H1 (cell line): ENCODE data around the gene CRTAP. TPM values are rescaled to one million over a fixed set of nuclear protein-coding genes. Genes with fewer than 3 reads are reported as not detected.

Source experiments
- CTCF ChIA-PET: fragments of 300-600 bp; sonication (Branson Sonifier 250); formaldehyde crosslinking; loops from one replicate; lab custom pipeline; 2021; ENCODE audit not compliant: partially characterized antibody; lab: Charles Lee
- POLR2A ChIA-PET: fragments of 300-600 bp; sonication (Branson Sonifier 250); formaldehyde crosslinking; loops from one replicate; lab custom pipeline; 2021; ENCODE audit warnings: inconsistent platforms; ENCODE audit not compliant: partially characterized antibody; lab: Charles Lee
- DNase-seq, 2 experiments: peaks; one replicate each; pipeline versions ENCODE4 v3.0.0 to v3.0.0-alpha.2; 2010 to 2022; ENCODE audit warnings: low spot score in 2 of 2, low read depth in 1 of 2, mixed read lengths in 1 of 2
- FAIRE-seq: peaks from 2 replicates; lab custom pipeline; 2011; peaks lifted over from hg19 to GRCh38; lab: Jason Lieb, UNC
- H2AFZ ChIP-seq: 2 replicates; pipeline ENCODE4 v1.8.1; 2012; ENCODE audit warnings: low read length, inconsistent platforms
- H2AK5ac ChIP-seq: 2 replicates; pipeline ENCODE4 v1.6.1; 2013; ENCODE audit warnings: low read depth, low read length
- H2BK120ac ChIP-seq: replicated peaks from 2 replicates; pipeline ENCODE3; 2013; ENCODE audit warnings: low read depth, low read length, inconsistent platforms
- H2BK12ac ChIP-seq: 2 replicates; pipeline ENCODE4 v1.6.1; 2013; ENCODE audit warnings: low read depth, low read length
- H2BK15ac ChIP-seq: 2 replicates; pipeline ENCODE4 v1.6.1; 2013; ENCODE audit warnings: low read length
- H2BK20ac ChIP-seq: 2 replicates; pipeline ENCODE4 v1.6.1; 2013; ENCODE audit warnings: low read length
- H2BK5ac ChIP-seq: 2 replicates; pipeline ENCODE4 v1.6.1; 2013; ENCODE audit warnings: low read depth, low read length
- H3K14ac ChIP-seq: 2 replicates; pipeline ENCODE4 v1.6.1; 2013; ENCODE audit warnings: inconsistent platforms; ENCODE audit not compliant: insufficient read length
- H3K18ac ChIP-seq: 2 replicates; pipeline ENCODE4 v1.6.1; 2013; ENCODE audit warnings: low read length; ENCODE audit errors: extremely low read depth
- H3K23ac ChIP-seq: 2 replicates; pipeline ENCODE4 v1.6.1; 2013; ENCODE audit warnings: inconsistent platforms; ENCODE audit not compliant: insufficient read length
- H3K23me2 ChIP-seq: 2 replicates; pipeline ENCODE4 v1.6.1; 2013; ENCODE audit warnings: low read depth, low read length
- H3K27ac ChIP-seq: 2 replicates; pipeline ENCODE4 v1.6.1; 2011; ENCODE audit warnings: low read depth, low read length, inconsistent platforms
- H3K27me3 ChIP-seq, 4 experiments: replicated peaks in 1 of 4; 1 replicate in 1 of 4; 2 replicates in 3 of 4; pipeline versions ENCODE4 v1.6.1 to v1.8.1; 2011 to 2013; ENCODE audit warnings: low read length in 3 of 4, mild to moderate bottlenecking in 3 of 4, inconsistent platforms in 2 of 4, mixed read lengths in 2 of 4, moderate library complexity in 1 of 4; ENCODE audit not compliant: control insufficient read depth in 3 of 4, insufficient read depth in 3 of 4; ENCODE audit errors: extremely low read depth in 1 of 4
- H3K36me3 ChIP-seq, 4 experiments: 2 replicates each; pipeline versions ENCODE4 v1.6.1 to v1.8.1; 2011 to 2013; ENCODE audit warnings: mild to moderate bottlenecking in 4 of 4, low read length in 3 of 4, moderate library complexity in 2 of 4, control low read depth in 1 of 4, inconsistent platforms in 1 of 4; ENCODE audit not compliant: insufficient read depth in 4 of 4, control insufficient read depth in 2 of 4
- H3K4ac ChIP-seq: replicated peaks from 2 replicates; pipeline ENCODE3; 2013; ENCODE audit warnings: low read length, low read depth, mixed read lengths, inconsistent platforms; ENCODE audit not compliant: insufficient read length
- H3K4me1 ChIP-seq, 4 experiments: replicated peaks in 1 of 4; 1 replicate in 1 of 4; 2 replicates in 3 of 4; pipeline versions ENCODE4 v1.6.1 to v1.8.1; 2011 to 2013; ENCODE audit warnings: low read length in 3 of 4, inconsistent platforms in 2 of 4, mixed read lengths in 1 of 4; ENCODE audit not compliant: insufficient read depth in 4 of 4, control insufficient read depth in 3 of 4
- H3K4me2 ChIP-seq, 2 experiments: 2 replicates each; pipeline versions ENCODE4 v1.6.1 to v1.8.1; 2011 to 2013; ENCODE audit warnings: low read depth in 2 of 2, low read length in 2 of 2, control low read depth in 1 of 2, inconsistent platforms in 1 of 2, mild to moderate bottlenecking in 1 of 2; ENCODE audit not compliant: insufficient read depth in 1 of 2
- H3K4me3 ChIP-seq, 4 experiments: fragments of 200-600, 300-600 bp in 1 of 4; sonication (generic), shearing (Covaris generic), sonication (Bioruptor Twin) in 1 of 4; 2 replicates each; pipeline versions ENCODE4 v1.5.1 to v1.8.1; 2011 to 2016; ENCODE audit warnings: low read length in 4 of 4, low read depth in 3 of 4, control low read depth in 2 of 4, inconsistent platforms in 2 of 4, mild to moderate bottlenecking in 2 of 4, mixed read lengths in 1 of 4, moderate library complexity in 1 of 4; ENCODE audit not compliant: insufficient read depth in 2 of 4; ENCODE audit errors: extremely low read depth in 1 of 4
- H3K56ac ChIP-seq: replicated peaks from 2 replicates; pipeline ENCODE3; 2013; ENCODE audit warnings: low read depth, mild to moderate bottlenecking, mixed read lengths, low read length, inconsistent platforms; ENCODE audit not compliant: insufficient read length
- H3K79me1 ChIP-seq: 2 replicates; pipeline ENCODE4 v1.6.1; 2013; ENCODE audit warnings: low read depth, low read length, control low read depth
- H3K79me2 ChIP-seq, 2 experiments: 2 replicates each; pipeline versions ENCODE4 v1.6.1 to v1.8.1; 2012 to 2013; ENCODE audit warnings: low read length in 2 of 2, mild to moderate bottlenecking in 2 of 2, inconsistent platforms in 1 of 2; ENCODE audit not compliant: insufficient read depth in 2 of 2, control insufficient read depth in 1 of 2
- H3K9ac ChIP-seq, 4 experiments: replicated peaks in 1 of 4; 1 replicate in 1 of 4; 2 replicates in 3 of 4; pipeline versions ENCODE4 v1.6.1 to v1.8.1; 2011 to 2013; ENCODE audit warnings: low read depth in 3 of 4, low read length in 3 of 4, control low read depth in 2 of 4, mild to moderate bottlenecking in 2 of 4, moderate library complexity in 2 of 4, inconsistent platforms in 1 of 4; ENCODE audit errors: extremely low read depth in 1 of 4
- H3K9me3 ChIP-seq, 2 experiments: 2 replicates each; pipeline versions ENCODE4 v1.6.1 to v1.8.1; 2012 to 2013; ENCODE audit warnings: mild to moderate bottlenecking in 2 of 2, moderate library complexity in 2 of 2, control low read depth in 1 of 2, inconsistent platforms in 1 of 2, low read depth in 1 of 2, low read length in 1 of 2, mixed read lengths in 1 of 2; ENCODE audit not compliant: insufficient read depth in 2 of 2
- H4K20me1 ChIP-seq, 2 experiments: replicated peaks in 1 of 2; 2 replicates each; pipeline versions ENCODE3 to v1.8.1; 2011 to 2013; ENCODE audit warnings: inconsistent platforms in 2 of 2, low read length in 2 of 2, mild to moderate bottlenecking in 1 of 2; ENCODE audit not compliant: insufficient read depth in 2 of 2, control insufficient read depth in 1 of 2
- H4K5ac ChIP-seq: 2 replicates; pipeline ENCODE4 v1.6.1; 2013; ENCODE audit warnings: low read length, low read depth, mixed read lengths, inconsistent platforms; ENCODE audit not compliant: insufficient read length
- H4K8ac ChIP-seq: 2 replicates; pipeline ENCODE4 v1.8.0; 2013; ENCODE audit warnings: mild to moderate bottlenecking, moderate library complexity, low read length, inconsistent platforms; ENCODE audit not compliant: insufficient read depth; ENCODE audit errors: extremely low read depth
- H4K91ac ChIP-seq: replicated peaks from 2 replicates; pipeline ENCODE3; 2013; ENCODE audit warnings: low read length, mixed read lengths, inconsistent platforms; ENCODE audit not compliant: insufficient read length
- BRCA1 ChIP-seq: IDR thresholded peaks from 2 replicates; pipeline ENCODE4 v1.6.1; 2012; ENCODE audit warnings: low read depth, low read length, improper control_type of control experiment
- CTCF ChIP-seq, 3 experiments: IDR thresholded peaks; 1 replicate in 2 of 3; 2 replicates in 1 of 3; pipeline versions ENCODE4 v1.5.1 to v1.6.1; 2011; ENCODE audit warnings: low read length in 3 of 3, mild to moderate bottlenecking in 3 of 3, inconsistent platforms in 2 of 3, low read depth in 1 of 3, moderate library complexity in 1 of 3; ENCODE audit not compliant: insufficient read depth in 1 of 3; ENCODE audit errors: control extremely low read depth in 1 of 3
- GTF2F1 ChIP-seq: IDR thresholded peaks from 2 replicates; pipeline ENCODE4 v1.6.1; 2012; ENCODE audit warnings: low read depth, low read length, improper control_type of control experiment, borderline replicate concordance
- PHF8 ChIP-seq: fragments of 200-600 bp; sonication (generic); conservative IDR thresholded peaks from 2 replicates; pipeline ENCODE4 v1.7.1; 2012; ENCODE audit warnings: low read depth, mild to moderate bottlenecking, inconsistent platforms, low read length, moderate library complexity
- POLR2A ChIP-seq, 2 experiments: IDR thresholded peaks; 1 replicate in 1 of 2; 2 replicates in 1 of 2; pipeline ENCODE4 v1.6.1; 2011; ENCODE audit warnings: low read depth in 2 of 2, low read length in 2 of 2, mild to moderate bottlenecking in 2 of 2; ENCODE audit errors: control extremely low read depth in 1 of 2
- RNF2 ChIP-seq: fragments of 200-900, 300-1000 bp; sonication (generic); IDR thresholded peaks from 2 replicates; pipeline ENCODE4 v1.7.1; 2016; ENCODE audit warnings: borderline replicate concordance, low read depth, mild to moderate bottlenecking, antibody characterized with exemption, low read length; ENCODE audit not compliant: poor library complexity, severe bottlenecking; ENCODE audit errors: missing control alignments
- SIRT6 ChIP-seq: IDR thresholded peaks from one replicate; pipeline ENCODE4 v1.7.1; 2012; ENCODE audit warnings: low read length, inconsistent platforms
- TBP ChIP-seq: IDR thresholded peaks from 2 replicates; pipeline ENCODE4 v1.6.1; 2011; ENCODE audit warnings: low read depth, low read length, improper control_type of control experiment
- ZNF274 ChIP-seq: IDR thresholded peaks from 2 replicates; pipeline ENCODE4 v1.7.0; 2012; ENCODE audit warnings: low read length, borderline replicate concordance; ENCODE audit errors: extremely low read depth
- WGBS, 2 experiments: shearing (Covaris generic) in 1 of 2; methylation state at CpG; one replicate each; pipeline versions ENCODE4 v1.1.6 to v1.1.7; 2013 to 2015; ENCODE audit warnings: low lambda C conversion rate in 2 of 2, mixed read lengths in 2 of 2, inconsistent platforms in 1 of 2, low coverage in 1 of 2, missing lambda C conversion rate in 1 of 2; ENCODE audit not compliant: insufficient replicate concordance in 2 of 2, insufficient coverage in 1 of 2, insufficient read length in 1 of 2; ENCODE audit errors: extremely low coverage in 1 of 2, missing lambda C conversion rate in 1 of 2; 5-methylcytosine and 5-hydroxymethylcytosine counted together
- polyA plus RNA-seq, 7 experiments: library from polyadenylated mRNA; depleted of rRNA in 3 of 7; stranded (reverse) in 5 of 7; unstranded in 2 of 7; fragments of >200 nt in 5 of 7; fragments of 200-250 nt in 2 of 7; gene quantifications; 1 replicate in 5 of 7; 2 replicates in 1 of 7; 4 replicates in 1 of 7; pipeline versions ENCODE4 v1.2.1 to v1.2.3, GENCODE V29; 2011 to 2013; ENCODE audit warnings: missing spikeins in 2 of 7, mixed read lengths in 2 of 7
- total RNA-seq: library from RNA; stranded (reverse); fragmentation: NEBNext Ultra II Directional; extraction: Animal tissue kit (Norgen Biotek cat#: 25700); gene quantifications from 2 replicates; pipeline ENCODE4 v1.2.1, GENCODE V29; 2021

CRTAP gene
- total and polyA plus RNA-seq, 2 of the 8 experiments (the other 6 are each of a cell fraction or from before 2014, with no cell fraction given), result 159 to 188 TPM

GRCh38 chr3:33194303-33194702 lies 80.5 kb downstream of the CRTAP start:
- Histone ChIP-seq H2BK12ac (no peak overlapping the region), H3K23me2 (no peaks in the 10 kb centered on the region), H4K91ac (no peak overlapping the region), H3K23ac (no peak overlapping the region), H3K4me2 (no peak overlapping the region), H4K8ac (no peak overlapping the region), H3K4me3 (no peak overlapping the region), H3K18ac (no peak overlapping the region), H4K5ac (no peak overlapping the region), H3K27ac (no peak overlapping the region), H3K56ac (no peak overlapping the region), H2BK20ac (no peak overlapping the region), H3K9me3 (no peaks in the 10 kb centered on the region), H3K4me1 (no peaks in the 10 kb centered on the region), H3K36me3 (no peaks in the 10 kb centered on the region), H3K27me3 (no peaks in the 10 kb centered on the region), H3K79me2 (no peaks in the 10 kb centered on the region), H3K14ac (no peak overlapping the region), H3K79me1 (no peaks in the 10 kb centered on the region), H2AFZ (no peak overlapping the region), H3K9ac (no peak overlapping the region), H2BK120ac (no peak overlapping the region), H4K20me1 (no peaks in the 10 kb centered on the region), H3K4ac (no peak overlapping the region), H2BK5ac (no peak overlapping the region), H2BK15ac (no peak overlapping the region), H2AK5ac (no peak overlapping the region)
- ChIA-PET POLR2A (no interaction called here), CTCF (interaction anchor here (1.2 kb wide), 1 partner anchor 63 kb away, joined by 3 read pairs; no protein-coding TSS in a partner anchor)
- FAIRE-seq (no peak), DNase-seq (no peak)
- no peak for TF ChIP-seq ZNF274
- no peak for TF ChIP-seq POLR2A (IDR thresholded peaks at IDR 0.05; ENCODE audit: control extremely low read depth in 1 of 2, low read depth in 2 of 2, low read length in 2 of 2)
- no peak for TF ChIP-seq RNF2
- no peak for TF ChIP-seq SIRT6
- no peak for TF ChIP-seq CTCF (IDR thresholded peaks at IDR 0.05; ENCODE audit: control extremely low read depth in 1 of 3, insufficient read depth in 1 of 3, low read depth in 1 of 3, low read length in 3 of 3)
- TF ChIP-seq BRCA1, result no peak
- TF ChIP-seq GTF2F1, result no peak
- TF ChIP-seq PHF8, result no peak
- TF ChIP-seq TBP, result no peak
- WGBS, 2 experiments, result 86% methylated on average over 1 of the region's 1 CpG; no CpG with 5 or more reads in 1 of the 2 experiments
